Small intestine (tissue), 7 donors: ENCODE data around the gene TOR1AIP2. TPM values are rescaled to one million over a fixed set of nuclear protein-coding genes. Genes with fewer than 3 reads are reported as not detected.
A peak's percentile ranks its signal among the peaks of the same experiment; 100 is the strongest.
"Not testable (repeated sequence)": the region's sequence is repeated elsewhere in the genome, so short reads cannot be mapped to it uniquely, and the experiment has no call there.

Source experiments
- DNase-seq, 2 donors: peaks; one replicate each; pipeline versions ENCODE4 v3.0.0 to v3.0.0-alpha.2; 2013
- FAIRE-seq: peaks from 2 replicates; lab custom pipeline; 2012; peaks lifted over from hg19 to GRCh38; lab: Jason Lieb, UNC
- H3K27ac ChIP-seq, 3 donors: one replicate each; pipeline ENCODE4 v1.5.1; 2013; ENCODE audit warnings: low read length in 2 of 3, mild to moderate bottlenecking in 2 of 3, control low read depth in 1 of 3, inconsistent platforms in 1 of 3, low read depth in 1 of 3, moderate library complexity in 1 of 3
- H3K27me3 ChIP-seq, 3 donors: one replicate each; pipeline ENCODE4 v1.6.1; 2013; ENCODE audit warnings: low read length in 3 of 3, inconsistent platforms in 1 of 3; ENCODE audit not compliant: control insufficient read depth in 3 of 3, insufficient read depth in 3 of 3
- H3K36me3 ChIP-seq, 3 donors: one replicate each; pipeline ENCODE4 v1.6.1; 2013; ENCODE audit warnings: low read length in 3 of 3, inconsistent platforms in 1 of 3, low read depth in 1 of 3, mild to moderate bottlenecking in 1 of 3, moderate library complexity in 1 of 3; ENCODE audit not compliant: control insufficient read depth in 3 of 3, insufficient read depth in 2 of 3
- H3K4me1 ChIP-seq, 3 donors: one replicate each; pipeline ENCODE4 v1.6.1; 2013; ENCODE audit warnings: low read length in 2 of 3, inconsistent platforms in 1 of 3, low read depth in 1 of 3, mild to moderate bottlenecking in 1 of 3, moderate library complexity in 1 of 3; ENCODE audit not compliant: control insufficient read depth in 3 of 3, insufficient read depth in 2 of 3
- H3K4me3 ChIP-seq, 3 donors: one replicate each; pipeline ENCODE4 v1.5.1; 2013; ENCODE audit warnings: low read length in 3 of 3, control low read depth in 1 of 3, inconsistent platforms in 1 of 3, low read depth in 1 of 3, mild to moderate bottlenecking in 1 of 3, moderate library complexity in 1 of 3
- H3K9me3 ChIP-seq, 2 donors: one replicate each; pipeline ENCODE4 v1.6.1; 2013; ENCODE audit warnings: low read depth in 1 of 2, low read length in 1 of 2; ENCODE audit not compliant: control insufficient read depth in 2 of 2, insufficient read depth in 1 of 2
- WGBS, 3 donors: extraction: QIAGEN DNeasy Blood & Tissue Kit; methylation state at CpG; one replicate each; pipeline ENCODE4 v1.1.7; 2013; 5-methylcytosine and 5-hydroxymethylcytosine counted together
- polyA plus RNA-seq, 4 donors: library from polyadenylated mRNA; stranded (reverse) in 3 of 4; unstranded in 1 of 4; fragments of 200-250 nt in 3 of 4; fragments of 120-200 nt in 1 of 4; gene quantifications; one replicate each; pipeline versions ENCODE4 v1.2.1 to v1.2.3, GENCODE V29; 2013
- donor health status: healthy with polysubstance abuse.
- donor health status: control.
- donor health status: control.
- donor health status: Bipolar disorder and iron deficiency.
- donor health status: healthy.

The TOR1AIP2 gene
- polyA plus RNA-seq, 4 donors = 13.3 to 73.5 (median 20.9) TPM

GRCh38 chr1:179805291-179806195, 72.1 kb downstream of the TOR1AIP2 start:
- Histone ChIP-seq H3K36me3 (no peaks in the 10 kb centered on the region), H3K27me3 (no peaks in the 10 kb centered on the region), H3K4me3 (no peak overlapping the region), H3K4me1 (peaks cover 0 to 24% (median 0%) of the 10 kb centered on the region in 3 donors), H3K27ac (no peak overlapping the region), H3K9me3 (no peaks in the 10 kb centered on the region)
- no peak for DNase-seq
- no peak for FAIRE-seq
- 90 to 94% (median 92%) methylated on average over 18 to 19 of the region's 19 CpGs for WGBS, 3 donors

GRCh38 chr1:179804417-179804816, 73.2 kb downstream of the TOR1AIP2 start:
- peaks cover 0 to 20% (median 0%) of the 10 kb centered on the region in 3 donors for H3K4me1 ChIP-seq
- H3K27me3 ChIP-seq, H3K4me3 ChIP-seq, H3K9me3 ChIP-seq, H3K27ac ChIP-seq, DNase-seq, FAIRE-seq, H3K36me3 ChIP-seq: not testable (repeated sequence)
- WGBS, 3 donors = 82 to 95% (median 91%) methylated on average over 2 of the region's 2 CpGs

- DNase-seq (no peak), FAIRE-seq (no peak)
- Histone ChIP-seq H3K4me1 (peaks cover 0 to 18% (median 0%) of the 10 kb centered on the region in 3 donors), H3K27me3 (no peaks in the 10 kb centered on the region), H3K9me3 (no peaks in the 10 kb centered on the region), H3K4me3 (no peak overlapping the region), H3K36me3 (no peaks in the 10 kb centered on the region), H3K27ac (no peak overlapping the region)
- 88 to 100% methylated on average over 1 of the region's 1 CpG; no CpG with 5 or more reads in 1 of the 3 donors for WGBS, 3 donors
Measured at GRCh38 chr1:179803918-179804317, 73.7 kb downstream of the TOR1AIP2 start.

- DNase-seq (no peak), FAIRE-seq (no peak)
- H3K4me3 ChIP-seq = no peak overlapping the region
- H3K9me3 ChIP-seq = no peaks in the 10 kb centered on the region
- H3K36me3 ChIP-seq = no peaks in the 10 kb centered on the region
- no peaks in the 10 kb centered on the region for H3K27me3 ChIP-seq
- H3K4me1 ChIP-seq = peaks cover 0 to 14% (median 0%) of the 10 kb centered on the region in 3 donors
- no peak overlapping the region for H3K27ac ChIP-seq
- WGBS, 3 donors = 23 to 52% (median 51%) methylated on average over 6 of the region's 6 CpGs
Measured at GRCh38 chr1:179803104-179803503, 74.5 kb downstream of the TOR1AIP2 start.

- Histone ChIP-seq H3K27me3 (no peaks in the 10 kb centered on the region), H3K4me3 (no peak overlapping the region), H3K4me1 (peaks cover 0 to 3% (median 0%) of the 10 kb centered on the region in 3 donors), H3K27ac (no peak overlapping the region), H3K9me3 (no peaks in the 10 kb centered on the region), H3K36me3 (no peaks in the 10 kb centered on the region)
- FAIRE-seq = no peak
- DNase-seq = no peak
- WGBS, 3 donors = 84 to 95% (median 95%) methylated on average over 4 of the region's 4 CpGs
Measured at GRCh38 chr1:179800481-179800880, 77.1 kb downstream of the TOR1AIP2 start.

GRCh38 chr1:179798864-179799516, 78.6 kb downstream of the TOR1AIP2 start:
- DNase-seq = no peak
- Histone ChIP-seq H3K27me3 (no peaks in the 10 kb centered on the region), H3K9me3 (no peaks in the 10 kb centered on the region), H3K4me1 (peaks cover 0 to 17% (median 0%) of the 10 kb centered on the region in 3 donors), H3K36me3 (no peaks in the 10 kb centered on the region), H3K4me3 (no peak overlapping the region), H3K27ac (no peak overlapping the region)
- 90 to 96% (median 94%) methylated on average over 6 of the region's 6 CpGs for WGBS, 3 donors
- FAIRE-seq = no peak

GRCh38 chr1:179798213-179798863, 79.3 kb downstream of the TOR1AIP2 start:
- Histone ChIP-seq H3K36me3 (no peaks in the 10 kb centered on the region), H3K27me3 (no peaks in the 10 kb centered on the region), H3K4me3 (no peak overlapping the region), H3K9me3 (no peaks in the 10 kb centered on the region), H3K27ac (no peak overlapping the region), H3K4me1 (peaks cover 0 to 18% (median 1%) of the 10 kb centered on the region in 3 donors)
- WGBS, 3 donors = 84 to 91% (median 89%) methylated on average over 10 of the region's 10 CpGs
- DNase-seq (no peak), FAIRE-seq (no peak)

GRCh38 chr1:179794669-179795068, 82.9 kb downstream of the TOR1AIP2 start:
- Histone ChIP-seq H3K9me3 (no peaks in the 10 kb centered on the region), H3K27me3 (no peaks in the 10 kb centered on the region), H3K4me1 (peaks cover 0 to 28% (median 1%) of the 10 kb centered on the region in 3 donors), H3K4me3 (no peak overlapping the region), H3K36me3 (no peaks in the 10 kb centered on the region), H3K27ac (peak overlapping the region in 1 of 3 donors; percentile 43)
- FAIRE-seq (no peak), DNase-seq (peak; percentile 65 to 89)
- 7 to 30% (median 18%) methylated on average over 4 of the region's 4 CpGs for WGBS, 3 donors
